GM12878 (cell line): ENCODE results near the gene DVL2. TPM values are rescaled to one million over a fixed set of nuclear protein-coding genes. Genes with fewer than 3 reads are reported as not detected.

Experiments used
- ASH2L ChIP-seq: fragments of 300-600, 200-600 bp; sonication (generic); IDR thresholded peaks from 2 replicates; pipeline ENCODE4 v1.6.1; 2017; ENCODE audit warnings: low read depth, mild to moderate bottlenecking, borderline replicate concordance
- ATF7 ChIP-seq: fragments of 450-650 bp; IDR thresholded peaks from 2 replicates; pipeline ENCODE4 v1.6.1; 2016; ENCODE audit warnings: low read depth, mild to moderate bottlenecking
- BHLHE40 ChIP-seq, 2 experiments: fragments of 450-650 bp in 1 of 2; IDR thresholded peaks; 2 replicates each; pipeline ENCODE4 v1.6.1; 2011 to 2017; ENCODE audit warnings: low read depth in 2 of 2, borderline replicate concordance in 1 of 2, improper control_type of control experiment in 1 of 2, low read length in 1 of 2, mild to moderate bottlenecking in 1 of 2
- DPF2 ChIP-seq: fragments of 450-650 bp; IDR thresholded peaks from 2 replicates; pipeline ENCODE4 v1.6.1; 2017; ENCODE audit warnings: mild to moderate bottlenecking
- EP300 ChIP-seq, 2 experiments: fragments of 150-350 bp in 1 of 2; IDR thresholded peaks; 2 replicates each; pipeline ENCODE4 v1.6.1; 2011 to 2012; ENCODE audit warnings: low read depth in 2 of 2, low read length in 2 of 2, borderline replicate concordance in 1 of 2, improper control_type of control experiment in 1 of 2, inconsistent platforms in 1 of 2; ENCODE audit not compliant: control insufficient read depth in 1 of 2
- EZH2 ChIP-seq: IDR thresholded peaks from 2 replicates; pipeline ENCODE4 v1.6.1; 2012; ENCODE audit warnings: low read depth, mild to moderate bottlenecking, control low read depth, inconsistent platforms, low read length, borderline replicate concordance; ENCODE audit not compliant: control insufficient read depth
- GATAD2B ChIP-seq: fragments of 450-650 bp; conservative IDR thresholded peaks from 2 replicates; pipeline ENCODE4 v1.6.1; 2017; ENCODE audit warnings: low read depth, mild to moderate bottlenecking, moderate library complexity
- JUNB ChIP-seq: IDR thresholded peaks from 2 replicates; pipeline ENCODE4 v1.6.1; 2016; ENCODE audit warnings: antibody characterized with exemption, mild to moderate bottlenecking
- NR2C2 ChIP-seq: IDR thresholded peaks from 2 replicates; pipeline ENCODE4 v1.6.1; 2011; ENCODE audit warnings: borderline replicate concordance, low read depth; ENCODE audit not compliant: control insufficient read depth, insufficient read length
- RBBP5 ChIP-seq: fragments of 200-600 bp; sonication (generic); conservative IDR thresholded peaks from 2 replicates; pipeline ENCODE4 v1.6.1; 2016
- RCOR1 ChIP-seq: conservative IDR thresholded peaks from 2 replicates; pipeline ENCODE4 v1.6.1; 2012; ENCODE audit warnings: low read depth, low read length, improper control_type of control experiment
- RELA ChIP-seq: fragments of 450-650 bp; IDR thresholded peaks from 2 replicates; pipeline ENCODE4 v1.8.0; 2014; ENCODE audit warnings: borderline replicate concordance; ENCODE audit not compliant: partially characterized antibody
- SMAD5 ChIP-seq: IDR thresholded peaks from 2 replicates; pipeline ENCODE4 v1.6.1; 2016; ENCODE audit warnings: antibody characterized with exemption, low read depth
- SMARCA5 ChIP-seq: fragments of 450-650 bp; IDR thresholded peaks from 2 replicates; pipeline ENCODE4 v1.6.1; 2017; ENCODE audit warnings: mild to moderate bottlenecking
- SP1 ChIP-seq: IDR thresholded peaks from one replicate; pipeline ENCODE4 v1.6.1; 2011; ENCODE audit warnings: low read depth, low read length
- STAT1 ChIP-seq: fragments of 450-650 bp; conservative IDR thresholded peaks from 2 replicates; pipeline ENCODE4 v1.6.1; 2014; ENCODE audit warnings: antibody characterized with exemption, mild to moderate bottlenecking
- TAF1 ChIP-seq: IDR thresholded peaks from 2 replicates; pipeline ENCODE4 v1.6.1; 2011; ENCODE audit warnings: mild to moderate bottlenecking, low read depth, low read length, borderline replicate concordance
- ZNF274 ChIP-seq: IDR thresholded peaks from one replicate; pipeline ENCODE4 v1.8.0; 2011; ENCODE audit not compliant: insufficient read length, insufficient read depth
- ZSCAN29 ChIP-seq: fragments of 450-650 bp; IDR thresholded peaks from 2 replicates; pipeline ENCODE4 v1.6.1; 2017; ENCODE audit warnings: mild to moderate bottlenecking, moderate library complexity
- polyA plus RNA-seq, 11 experiments: library from polyadenylated mRNA; depleted of rRNA in 4 of 11; unstranded in 6 of 11; stranded (reverse) in 5 of 11; fragments of >200 nt; fragmentation: Nextera tagmentation in 4 of 11; fragmentation: Illumina TruSeq in 1 of 11; extraction: Ambion mirVana in 4 of 11; extraction: Trizol in 1 of 11; gene quantifications; 1 replicate in 1 of 11; 2 replicates in 10 of 11; pipeline versions ENCODE4 v1.2.1 to v1.2.3, GENCODE V29; 2011 to 2016; ENCODE audit warnings: inconsistent platforms in 2 of 11, missing spikeins in 2 of 11, low read depth in 1 of 11
- total RNA-seq, 4 experiments: library from RNA; depleted of rRNA in 3 of 4; stranded (reverse); fragments of >200 nt in 3 of 4; fragmentation: Illumina TruSeq in 1 of 4; extraction: Trizol in 1 of 4; gene quantifications; 2 replicates each; pipeline versions ENCODE4 v1.2.1 to v1.2.3, GENCODE V29; 2013 to 2021
- TF ChIP-seq, protein P1 (sequence below): IDR thresholded peaks from 2 replicates; pipeline ENCODE4 v1.6.1; 2012; ENCODE audit warnings: low read depth, low read length, improper control_type of control experiment
- TF ChIP-seq, protein P2 (sequence below): fragments of 450-650 bp; IDR thresholded peaks from 2 replicates; pipeline ENCODE4 v1.6.1; 2014; ENCODE audit warnings: mild to moderate bottlenecking
- TF ChIP-seq, protein P3 (sequence below): IDR thresholded peaks from 2 replicates; pipeline ENCODE4 v1.6.1; 2011; ENCODE audit warnings: low read depth, low read length, improper control_type of control experiment, borderline replicate concordance
- TF ChIP-seq, protein P4 (sequence below): IDR thresholded peaks from 2 replicates; pipeline ENCODE4 v1.6.1; 2011; ENCODE audit warnings: low read depth, mild to moderate bottlenecking, low read length, moderate library complexity, borderline replicate concordance; ENCODE audit errors: extremely low read depth
- TF ChIP-seq, protein P5 (sequence below): fragments of 450-650 bp; IDR thresholded peaks from 2 replicates; pipeline ENCODE4 v1.6.1; 2017; ENCODE audit warnings: mild to moderate bottlenecking, moderate library complexity

Gene DVL2
- total and polyA plus RNA-seq, 10 of the 15 experiments (the other 5 are each of a cell fraction or from before 2014, with no cell fraction given), result 0.97 to 44.8 (median 23.2) TPM

DNA sequence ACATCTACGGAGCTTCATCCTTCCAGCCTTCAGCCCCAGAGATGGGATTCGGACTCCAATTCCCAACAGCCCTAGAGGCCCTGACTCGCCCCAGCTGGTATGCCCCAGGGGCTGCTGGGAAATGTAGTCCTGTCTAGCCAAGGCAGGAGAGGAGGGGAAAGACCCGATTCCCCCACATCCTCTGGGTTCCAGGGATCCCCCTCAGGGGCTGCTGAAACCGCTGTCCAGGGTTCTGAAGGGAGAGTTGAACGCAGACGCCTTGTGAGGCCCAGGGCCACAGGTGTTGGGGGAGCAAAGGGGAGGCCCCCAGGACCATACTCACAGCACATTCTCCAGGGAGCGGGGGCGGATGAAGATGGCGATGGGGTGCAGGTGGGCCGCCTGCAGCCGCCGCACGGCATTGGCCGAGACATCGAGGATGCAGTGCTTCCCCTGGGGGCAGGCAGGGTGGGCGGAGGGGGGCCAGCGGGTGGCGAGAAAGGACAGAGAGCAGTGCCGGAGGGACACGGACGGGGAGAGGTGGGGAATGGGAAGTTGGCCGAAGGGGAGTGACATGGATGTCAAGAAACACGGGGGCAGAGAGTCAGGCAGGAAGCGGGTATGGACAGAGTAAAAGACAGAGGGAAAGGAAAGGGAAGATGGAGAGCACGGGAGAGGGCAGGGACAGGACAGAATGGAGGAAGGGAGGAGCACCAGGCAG is 42.6 kb downstream of the DVL2 start (continued):
- TF ChIP-seq, protein P1, sequence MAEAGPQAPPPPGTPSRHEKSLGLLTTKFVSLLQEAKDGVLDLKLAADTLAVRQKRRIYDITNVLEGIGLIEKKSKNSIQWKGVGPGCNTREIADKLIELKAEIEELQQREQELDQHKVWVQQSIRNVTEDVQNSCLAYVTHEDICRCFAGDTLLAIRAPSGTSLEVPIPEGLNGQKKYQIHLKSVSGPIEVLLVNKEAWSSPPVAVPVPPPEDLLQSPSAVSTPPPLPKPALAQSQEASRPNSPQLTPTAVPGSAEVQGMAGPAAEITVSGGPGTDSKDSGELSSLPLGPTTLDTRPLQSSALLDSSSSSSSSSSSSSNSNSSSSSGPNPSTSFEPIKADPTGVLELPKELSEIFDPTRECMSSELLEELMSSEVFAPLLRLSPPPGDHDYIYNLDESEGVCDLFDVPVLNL, result no peak
- TF ChIP-seq ASH2L, result no peak
- TF ChIP-seq, protein P2, sequence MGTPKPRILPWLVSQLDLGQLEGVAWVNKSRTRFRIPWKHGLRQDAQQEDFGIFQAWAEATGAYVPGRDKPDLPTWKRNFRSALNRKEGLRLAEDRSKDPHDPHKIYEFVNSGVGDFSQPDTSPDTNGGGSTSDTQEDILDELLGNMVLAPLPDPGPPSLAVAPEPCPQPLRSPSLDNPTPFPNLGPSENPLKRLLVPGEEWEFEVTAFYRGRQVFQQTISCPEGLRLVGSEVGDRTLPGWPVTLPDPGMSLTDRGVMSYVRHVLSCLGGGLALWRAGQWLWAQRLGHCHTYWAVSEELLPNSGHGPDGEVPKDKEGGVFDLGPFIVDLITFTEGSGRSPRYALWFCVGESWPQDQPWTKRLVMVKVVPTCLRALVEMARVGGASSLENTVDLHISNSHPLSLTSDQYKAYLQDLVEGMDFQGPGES, result no peak
- TF ChIP-seq, protein P3, sequence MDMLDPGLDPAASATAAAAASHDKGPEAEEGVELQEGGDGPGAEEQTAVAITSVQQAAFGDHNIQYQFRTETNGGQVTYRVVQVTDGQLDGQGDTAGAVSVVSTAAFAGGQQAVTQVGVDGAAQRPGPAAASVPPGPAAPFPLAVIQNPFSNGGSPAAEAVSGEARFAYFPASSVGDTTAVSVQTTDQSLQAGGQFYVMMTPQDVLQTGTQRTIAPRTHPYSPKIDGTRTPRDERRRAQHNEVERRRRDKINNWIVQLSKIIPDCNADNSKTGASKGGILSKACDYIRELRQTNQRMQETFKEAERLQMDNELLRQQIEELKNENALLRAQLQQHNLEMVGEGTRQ, result peak; percentile 55
- no peak for TF ChIP-seq SMAD5
- TF ChIP-seq STAT1, result no peak
- no peak for TF ChIP-seq EP300 (IDR thresholded peaks at IDR 0.05; ENCODE audit: borderline replicate concordance in 1 of 2, control insufficient read depth in 1 of 2, low read depth in 2 of 2, low read length in 2 of 2)
- TF ChIP-seq SMARCA5, result no peak
- TF ChIP-seq, protein P4, sequence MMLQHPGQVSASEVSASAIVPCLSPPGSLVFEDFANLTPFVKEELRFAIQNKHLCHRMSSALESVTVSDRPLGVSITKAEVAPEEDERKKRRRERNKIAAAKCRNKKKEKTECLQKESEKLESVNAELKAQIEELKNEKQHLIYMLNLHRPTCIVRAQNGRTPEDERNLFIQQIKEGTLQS, result peak; percentile 81; the same call in 1 of the 2 replicates
- no peak for TF ChIP-seq RBBP5
- no peak for TF ChIP-seq ATF7
- TF ChIP-seq, protein P5, sequence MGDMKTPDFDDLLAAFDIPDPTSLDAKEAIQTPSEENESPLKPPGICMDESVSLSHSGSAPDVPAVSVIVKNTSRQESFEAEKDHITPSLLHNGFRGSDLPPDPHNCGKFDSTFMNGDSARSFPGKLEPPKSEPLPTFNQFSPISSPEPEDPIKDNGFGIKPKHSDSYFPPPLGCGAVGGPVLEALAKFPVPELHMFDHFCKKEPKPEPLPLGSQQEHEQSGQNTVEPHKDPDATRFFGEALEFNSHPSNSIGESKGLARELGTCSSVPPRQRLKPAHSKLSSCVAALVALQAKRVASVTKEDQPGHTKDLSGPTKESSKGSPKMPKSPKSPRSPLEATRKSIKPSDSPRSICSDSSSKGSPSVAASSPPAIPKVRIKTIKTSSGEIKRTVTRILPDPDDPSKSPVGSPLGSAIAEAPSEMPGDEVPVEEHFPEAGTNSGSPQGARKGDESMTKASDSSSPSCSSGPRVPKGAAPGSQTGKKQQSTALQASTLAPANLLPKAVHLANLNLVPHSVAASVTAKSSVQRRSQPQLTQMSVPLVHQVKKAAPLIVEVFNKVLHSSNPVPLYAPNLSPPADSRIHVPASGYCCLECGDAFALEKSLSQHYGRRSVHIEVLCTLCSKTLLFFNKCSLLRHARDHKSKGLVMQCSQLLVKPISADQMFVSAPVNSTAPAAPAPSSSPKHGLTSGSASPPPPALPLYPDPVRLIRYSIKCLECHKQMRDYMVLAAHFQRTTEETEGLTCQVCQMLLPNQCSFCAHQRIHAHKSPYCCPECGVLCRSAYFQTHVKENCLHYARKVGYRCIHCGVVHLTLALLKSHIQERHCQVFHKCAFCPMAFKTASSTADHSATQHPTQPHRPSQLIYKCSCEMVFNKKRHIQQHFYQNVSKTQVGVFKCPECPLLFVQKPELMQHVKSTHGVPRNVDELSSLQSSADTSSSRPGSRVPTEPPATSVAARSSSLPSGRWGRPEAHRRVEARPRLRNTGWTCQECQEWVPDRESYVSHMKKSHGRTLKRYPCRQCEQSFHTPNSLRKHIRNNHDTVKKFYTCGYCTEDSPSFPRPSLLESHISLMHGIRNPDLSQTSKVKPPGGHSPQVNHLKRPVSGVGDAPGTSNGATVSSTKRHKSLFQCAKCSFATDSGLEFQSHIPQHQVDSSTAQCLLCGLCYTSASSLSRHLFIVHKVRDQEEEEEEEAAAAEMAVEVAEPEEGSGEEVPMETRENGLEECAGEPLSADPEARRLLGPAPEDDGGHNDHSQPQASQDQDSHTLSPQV, result no peak
- TF ChIP-seq GATAD2B, result no peak
- TF ChIP-seq DPF2, result no peak
- no peak for TF ChIP-seq SP1
- no peak for TF ChIP-seq ZNF274
- TF ChIP-seq JUNB, result no peak
- no peak for TF ChIP-seq BHLHE40 (IDR thresholded peaks at IDR 0.05; ENCODE audit: borderline replicate concordance in 1 of 2, low read depth in 2 of 2, low read length in 1 of 2)
- TF ChIP-seq EZH2, result no peak
- no peak for TF ChIP-seq RELA
- no peak for TF ChIP-seq NR2C2
- no peak for TF ChIP-seq ZSCAN29
- no peak for TF ChIP-seq RCOR1
- no peak for TF ChIP-seq TAF1
